Activated naive CD4-positive, alpha-beta T cell treated with anti-CD3 and anti-CD28 coated beads for 36 hours (primary cell): ENCODE data around the gene TPD52L1. TPM values are rescaled to one million over a fixed set of nuclear protein-coding genes. Genes with fewer than 3 reads are reported as not detected.

Source experiments
- CTCF ChIA-PET: fragments of 350-600 bp; sonication (Branson Sonifier 250); formaldehyde crosslinking; loops from one replicate; lab custom pipeline; 2021; ENCODE audit warnings: antibody characterized with exemption; lab: Charles Lee
- DNase-seq: peaks from one replicate; pipeline ENCODE4 v3.0.0-alpha.2; 2020
- H3K27ac Mint-ChIP-seq: one replicate; pipeline ENCODE4 v1.8.0; 2021; ENCODE audit warnings: mild to moderate bottlenecking, mixed read lengths
- H3K27me3 Mint-ChIP-seq: one replicate; pipeline ENCODE4 v1.8.0; 2021; ENCODE audit warnings: low read depth, mixed read lengths
- H3K36me3 Mint-ChIP-seq: one replicate; pipeline ENCODE4 v1.8.0; 2021; ENCODE audit warnings: low read depth, mixed read lengths
- H3K4me1 Mint-ChIP-seq: one replicate; pipeline ENCODE4 v1.8.0; 2021; ENCODE audit warnings: low read depth, mixed read lengths
- H3K4me3 Mint-ChIP-seq: one replicate; pipeline ENCODE4 v1.8.0; 2021; ENCODE audit warnings: mild to moderate bottlenecking, moderate library complexity, mixed read lengths
- H3K9me3 Mint-ChIP-seq: one replicate; pipeline ENCODE4 v1.8.0; 2021; ENCODE audit warnings: mixed read lengths
- intact Hi-C: fragments of 100-400 bp; cut with micrococcal nuclease; formaldehyde crosslinking; loops from one replicate; pipeline ENCODE4 v1.15.1; 2023
- total RNA-seq, 2 experiments: library from RNA; stranded (reverse); gene quantifications; one replicate each; pipeline ENCODE4 v1.2.3, GENCODE V29; 2021

The TPD52L1 gene
- total RNA-seq, 2 experiments from 2014 or later: 5.6 to 5.7 TPM

GRCh38 chr6:125294036-125294435 is 140.5 kb downstream of the TPD52L1 start:
- peaks cover 77% of the 10 kb centered on the region for H3K36me3 Mint-ChIP-seq
- intact Hi-C loops: no loop called here
- no peak for DNase-seq
- no peaks in the 10 kb centered on the region for H3K27me3 Mint-ChIP-seq
- H3K4me1 Mint-ChIP-seq: peaks cover 36% of the 10 kb centered on the region
- no peak overlapping the region for H3K4me3 Mint-ChIP-seq
- no peak overlapping the region for H3K27ac Mint-ChIP-seq
- CTCF ChIA-PET: no interaction called here
- H3K9me3 Mint-ChIP-seq: peaks cover 4% of the 10 kb centered on the region

GRCh38 chr6:125294925-125295324 is 141.4 kb downstream of the TPD52L1 start:
- CTCF ChIA-PET: no interaction called here
- peaks cover 44% of the 10 kb centered on the region for H3K4me1 Mint-ChIP-seq
- DNase-seq: no peak
- no peaks in the 10 kb centered on the region for H3K9me3 Mint-ChIP-seq
- H3K4me3 Mint-ChIP-seq: no peak overlapping the region
- H3K36me3 Mint-ChIP-seq: peaks cover 79% of the 10 kb centered on the region
- intact Hi-C loops: no loop called here
- H3K27ac Mint-ChIP-seq: no peak overlapping the region
- H3K27me3 Mint-ChIP-seq: no peaks in the 10 kb centered on the region

- Mint-ChIP-seq H3K27ac (no peak overlapping the region), H3K36me3 (peaks cover 78% of the 10 kb centered on the region), H3K4me3 (no peak overlapping the region), H3K9me3 (no peaks in the 10 kb centered on the region), H3K27me3 (no peaks in the 10 kb centered on the region), H3K4me1 (peaks cover 55% of the 10 kb centered on the region)
- intact Hi-C loops: no loop called here
- no peak for DNase-seq
- CTCF ChIA-PET: no interaction called here
These were observed 142.9 kb downstream of the TPD52L1 start for GRCh38 chr6:125296471-125296870.

- Mint-ChIP-seq H3K36me3 (peaks cover 58% of the 10 kb centered on the region), H3K9me3 (no peaks in the 10 kb centered on the region), H3K4me1 (peaks cover 63% of the 10 kb centered on the region), H3K4me3 (no peak overlapping the region), H3K27me3 (no peaks in the 10 kb centered on the region), H3K27ac (no peak overlapping the region)
- CTCF ChIA-PET: no interaction called here
- intact Hi-C loops: no loop called here
- no peak for DNase-seq
These were observed 145.7 kb downstream of the TPD52L1 start for GRCh38 chr6:125299257-125299656.

- DNase-seq: no peak
- peaks cover 54% of the 10 kb centered on the region for H3K4me1 Mint-ChIP-seq
- no peaks in the 10 kb centered on the region for H3K27me3 Mint-ChIP-seq
- intact Hi-C loops: loop anchor here (1.0 to 10.0 kb wide), 4 partner anchors 109 to 1964 kb away; partner anchors contain the start of genes RNF146, TPD52L1 and TRMT11
- H3K9me3 Mint-ChIP-seq: no peaks in the 10 kb centered on the region
- CTCF ChIA-PET: interaction anchor here (1.0 to 1.7 kb wide), 5 partner anchors 10 to 452 kb away, joined by 3 to 11 read pairs (median 3); no protein-coding TSS in a partner anchor
- peak overlapping the region; percentile 93 for H3K27ac Mint-ChIP-seq
- peaks cover 41% of the 10 kb centered on the region for H3K36me3 Mint-ChIP-seq
- H3K4me3 Mint-ChIP-seq: peak overlapping the region; percentile 88
These were observed 147.4 kb downstream of the TPD52L1 start for GRCh38 chr6:125300992-125301434.

GRCh38 chr6:125301435-125302391 is 148.1 kb downstream of the TPD52L1 start, which contains the start of gene HDDC2:
Gene HDDC2, minus strand, starts transcription at chr6:125301967. Its CDS starts 35 bp downstream, at chr6:125301932.
- H3K9me3 Mint-ChIP-seq: no peaks in the 10 kb centered on the region
- H3K27ac Mint-ChIP-seq: peak within 1 kb of the TSS; percentile 93

GRCh38 chr6:125302840-125303511 is 149.4 kb downstream of the TPD52L1 start:
- peak overlapping the region; percentile 32 for H3K27ac Mint-ChIP-seq
- no peaks in the 10 kb centered on the region for H3K9me3 Mint-ChIP-seq
- intact Hi-C loops: loop anchor here (1.0 to 10.0 kb wide), 4 partner anchors 151 to 1962 kb away; partner anchors contain the start of genes HEY2, RNF146, TPD52L1 and TRMT11
- H3K4me1 Mint-ChIP-seq: peaks cover 39% of the 10 kb centered on the region
- peaks cover 26% of the 10 kb centered on the region for H3K36me3 Mint-ChIP-seq
- peak overlapping the region; percentile 88 for H3K4me3 Mint-ChIP-seq
- DNase-seq: no peak
- H3K27me3 Mint-ChIP-seq: no peaks in the 10 kb centered on the region
- CTCF ChIA-PET: interaction anchor here (1.3 to 1.7 kb wide), 2 partner anchors 8 to 155 kb away, joined by 3 to 11 read pairs; no protein-coding TSS in a partner anchor

More at GRCh38 chr6:125301435-125302391, 148.1 kb downstream of the TPD52L1 start, which contains the start of gene HDDC2:
- DNase-seq: peak; percentile 38
- intact Hi-C loops: loop anchor here (1.0 to 10.0 kb wide), 5 partner anchors 109 to 1963 kb away; partner anchors contain the start of genes HEY2, RNF146, TPD52L1 and TRMT11
- peaks cover 36% of the 10 kb centered on the region for H3K36me3 Mint-ChIP-seq
- H3K4me3 Mint-ChIP-seq: peak within 1 kb of the TSS; percentile 88
- H3K4me1 Mint-ChIP-seq: peaks cover 48% of the 10 kb centered on the region
- CTCF ChIA-PET: interaction anchor here (0.7 to 1.7 kb wide), 5 partner anchors 9 to 1799 kb away, joined by 3 to 11 read pairs (median 4); no protein-coding TSS in a partner anchor
- H3K27me3 Mint-ChIP-seq: no peaks in the 10 kb centered on the region

- H3K4me1 Mint-ChIP-seq: peaks cover 35% of the 10 kb centered on the region
- H3K27ac Mint-ChIP-seq: no peak overlapping the region
- CTCF ChIA-PET: interaction anchor here (1.3 kb wide), 1 partner anchor 156 kb away, joined by 3 read pairs; no protein-coding TSS in a partner anchor
These were observed 149.9 kb downstream of the TPD52L1 start for GRCh38 chr6:125303512-125303854.

GRCh38 chr6:125304970-125305660 is 151.5 kb downstream of the TPD52L1 start:
- H3K27me3 Mint-ChIP-seq: no peaks in the 10 kb centered on the region
- H3K9me3 Mint-ChIP-seq: no peaks in the 10 kb centered on the region
- peaks cover 10% of the 10 kb centered on the region for H3K36me3 Mint-ChIP-seq
- DNase-seq: no peak
- intact Hi-C loops: loop anchor here (5.0 to 10.0 kb wide), 3 partner anchors 153 to 1960 kb away; partner anchors contain the start of genes RNF146, TPD52L1 and TRMT11
- H3K4me3 Mint-ChIP-seq: no peak overlapping the region
- no peak overlapping the region for H3K27ac Mint-ChIP-seq
- CTCF ChIA-PET: interaction anchor here (1.6 to 1.7 kb wide), 2 partner anchors 9 to 465 kb away, joined by 4 to 9 read pairs; no protein-coding TSS in a partner anchor
- H3K4me1 Mint-ChIP-seq: peaks cover 20% of the 10 kb centered on the region

More at GRCh38 chr6:125303512-125303854, 149.9 kb downstream of the TPD52L1 start:
- intact Hi-C loops: loop anchor here (5.0 to 10.0 kb wide), 3 partner anchors 151 to 1961 kb away; partner anchors contain the start of genes RNF146, TPD52L1 and TRMT11
- Mint-ChIP-seq H3K9me3 (no peaks in the 10 kb centered on the region), H3K27me3 (no peaks in the 10 kb centered on the region), H3K36me3 (peaks cover 22% of the 10 kb centered on the region), H3K4me3 (no peak overlapping the region)
- no peak for DNase-seq

GRCh38 chr6:125306756-125307149 is 153.2 kb downstream of the TPD52L1 start:
- H3K27ac Mint-ChIP-seq: no peak overlapping the region
- no peak for DNase-seq
- no peak overlapping the region for H3K4me3 Mint-ChIP-seq
- CTCF ChIA-PET: interaction anchor here (0.7 kb wide), 2 partner anchors 87 to 129 kb away, joined by 4 to 5 read pairs; no protein-coding TSS in a partner anchor
- H3K9me3 Mint-ChIP-seq: no peaks in the 10 kb centered on the region
- intact Hi-C loops: loop anchor here (10.0 kb wide), 1 partner anchor 1958 kb away; the partner anchor contains the start of gene RNF146
- H3K36me3 Mint-ChIP-seq: no peaks in the 10 kb centered on the region
- H3K27me3 Mint-ChIP-seq: no peaks in the 10 kb centered on the region
- H3K4me1 Mint-ChIP-seq: peaks cover 12% of the 10 kb centered on the region
